HuH-7.5 (cell line): ENCODE data around the gene CARS2.

ENCODE experiments used
- DNase-seq: peaks from one replicate; pipeline ENCODE4 v3.0.0; 2011; ENCODE audit warnings: low spot score

CARS2 gene

GRCh38 chr13:110652231-110652730 is 53.6 kb downstream of the CARS2 start:
- no peak for DNase-seq

DNA sequence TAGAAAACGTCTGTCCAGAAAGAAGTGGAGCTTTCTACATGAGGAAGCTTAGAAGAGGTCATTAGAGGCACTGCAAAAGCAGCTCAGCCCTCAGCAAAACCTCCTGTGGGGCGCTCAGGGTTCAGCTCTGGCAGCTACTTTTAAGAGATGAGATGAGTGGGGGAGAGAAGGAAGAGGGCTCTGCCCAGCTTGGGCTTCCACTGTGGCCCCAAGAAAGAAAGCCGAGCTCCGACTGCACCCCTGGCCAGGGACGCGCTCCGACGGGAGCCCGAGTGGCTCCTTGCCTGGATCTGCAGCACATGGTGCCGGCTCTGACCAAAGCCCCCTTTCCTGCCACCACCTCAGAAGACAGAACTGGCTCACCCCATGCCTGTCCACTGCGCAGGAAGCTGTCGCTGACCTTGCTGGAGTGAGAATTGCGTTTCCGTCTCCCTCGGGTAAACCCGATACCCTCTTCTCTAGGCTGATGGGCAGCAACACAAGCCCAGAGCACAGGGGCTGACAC is 54.1 kb downstream of the CARS2 start:
- DNase-seq, result no peak

DNA sequence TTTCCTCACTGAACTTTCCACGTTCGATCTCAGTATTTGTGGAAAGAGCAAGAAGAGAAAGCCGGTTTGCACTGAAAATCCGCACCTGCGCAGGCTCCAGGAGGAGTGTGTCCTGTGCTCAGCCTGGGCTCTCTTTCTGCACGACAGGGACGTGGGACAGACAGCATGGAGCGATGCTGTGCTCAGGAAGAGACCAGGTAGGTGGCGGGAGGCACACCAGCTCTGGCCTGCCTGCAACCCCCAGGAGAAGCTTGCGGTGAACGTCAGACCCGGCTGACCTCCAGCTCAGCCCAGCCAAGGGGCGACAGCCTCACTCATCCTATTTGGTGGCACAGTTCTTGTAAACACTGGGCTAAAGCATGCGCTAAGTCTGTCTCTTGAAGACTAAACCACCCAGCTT is 54.6 kb downstream of the CARS2 start:
- no peak for DNase-seq

DNA sequence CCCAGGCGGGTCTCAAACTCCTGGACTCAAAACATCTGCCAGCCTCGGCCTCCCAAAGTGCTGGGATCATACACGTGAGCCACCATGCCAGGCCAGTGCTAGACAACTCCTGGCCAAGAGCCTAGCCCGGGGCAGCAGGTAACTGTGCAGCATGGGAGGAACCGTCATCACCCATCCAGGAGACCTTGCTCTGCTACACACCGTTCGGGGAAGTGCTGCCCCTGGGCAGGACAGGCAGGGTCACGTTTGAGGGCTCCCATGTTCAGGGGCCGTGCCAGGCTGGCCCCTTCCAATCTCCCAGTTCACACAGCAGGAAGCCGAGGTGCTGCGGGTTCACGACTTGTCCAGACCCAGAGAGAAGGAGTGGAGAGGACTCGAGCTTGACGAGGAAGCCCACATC is 55.5 kb downstream of the CARS2 start:
- DNase-seq, result no peak

DNA sequence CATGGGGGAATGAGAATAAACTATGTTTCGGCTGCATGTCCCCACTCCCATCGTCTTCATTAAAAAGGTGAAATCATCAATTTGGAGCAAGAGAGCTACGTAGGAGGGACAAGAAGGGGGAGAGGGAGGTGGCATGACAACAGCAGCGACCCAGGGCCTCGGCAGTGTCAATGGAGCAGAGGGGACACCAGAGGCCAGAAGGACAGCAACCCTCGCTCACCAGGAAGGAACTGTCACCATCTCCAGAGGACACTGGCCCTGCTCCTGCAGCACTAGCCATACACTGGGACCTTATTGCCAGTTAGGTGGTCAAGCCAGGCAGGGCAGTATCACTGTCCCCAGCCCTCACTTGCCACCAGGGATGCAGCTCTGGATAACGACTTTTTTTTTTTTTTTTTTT is 56.4 kb downstream of the CARS2 start:
- no peak for DNase-seq

DNA sequence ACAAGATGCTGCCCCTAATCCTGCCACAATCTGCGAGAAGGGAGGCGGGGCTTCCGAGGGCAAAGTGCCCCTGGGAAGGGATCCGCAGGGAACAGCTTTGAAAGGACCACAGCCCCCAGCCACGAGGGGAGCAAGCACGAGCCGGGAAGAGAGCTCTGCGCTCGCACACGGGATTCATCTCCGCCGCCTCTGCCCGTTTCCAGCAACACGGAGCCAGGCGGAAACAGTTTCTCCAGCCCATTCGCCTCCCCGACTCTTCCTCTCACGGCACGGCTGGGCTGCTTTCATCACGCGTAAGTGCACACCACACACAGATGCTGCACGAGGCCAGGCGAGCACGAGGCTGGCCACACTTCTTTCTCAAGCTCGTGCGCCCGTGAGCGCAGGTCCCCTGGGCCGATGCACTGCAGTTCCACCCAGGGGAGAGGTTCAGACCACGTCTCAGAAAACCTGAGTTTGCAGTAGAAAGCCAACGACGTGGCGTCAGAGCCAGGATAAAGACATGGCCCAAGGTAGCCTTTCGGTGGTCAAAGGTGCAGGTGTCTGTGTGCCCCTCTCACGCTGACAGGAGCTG is 57.0 kb downstream of the CARS2 start:
- no peak for DNase-seq

GRCh38 chr13:110648146-110648819 is 57.6 kb downstream of the CARS2 start:
- DNase-seq, result no peak

GRCh38 chr13:110647365-110647737 is 58.6 kb downstream of the CARS2 start:
- no peak for DNase-seq

- DNase-seq, result no peak
These were observed 59.2 kb downstream of the CARS2 start for GRCh38 chr13:110646442-110647364.

DNA sequence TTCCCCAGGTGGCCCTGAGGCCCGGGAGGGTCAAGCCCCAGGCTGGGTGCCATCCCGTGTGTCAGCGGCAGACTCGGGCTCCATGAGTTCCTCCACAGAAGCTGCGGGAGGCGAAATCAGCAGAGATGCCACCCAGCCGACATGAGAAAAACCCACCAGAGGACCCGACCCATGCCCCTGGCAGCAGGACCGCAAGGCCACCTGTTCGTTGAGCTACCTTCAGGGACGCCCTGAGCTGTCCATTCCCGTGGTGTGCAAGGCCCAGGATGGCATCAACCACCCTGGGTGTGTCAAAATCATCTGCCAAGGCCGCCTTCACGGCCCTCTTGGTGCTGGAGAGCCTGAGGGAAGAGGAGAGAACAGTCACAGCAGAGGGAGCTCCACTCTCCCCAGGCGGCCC is 60.2 kb downstream of the CARS2 start:
- no peak for DNase-seq

DNA sequence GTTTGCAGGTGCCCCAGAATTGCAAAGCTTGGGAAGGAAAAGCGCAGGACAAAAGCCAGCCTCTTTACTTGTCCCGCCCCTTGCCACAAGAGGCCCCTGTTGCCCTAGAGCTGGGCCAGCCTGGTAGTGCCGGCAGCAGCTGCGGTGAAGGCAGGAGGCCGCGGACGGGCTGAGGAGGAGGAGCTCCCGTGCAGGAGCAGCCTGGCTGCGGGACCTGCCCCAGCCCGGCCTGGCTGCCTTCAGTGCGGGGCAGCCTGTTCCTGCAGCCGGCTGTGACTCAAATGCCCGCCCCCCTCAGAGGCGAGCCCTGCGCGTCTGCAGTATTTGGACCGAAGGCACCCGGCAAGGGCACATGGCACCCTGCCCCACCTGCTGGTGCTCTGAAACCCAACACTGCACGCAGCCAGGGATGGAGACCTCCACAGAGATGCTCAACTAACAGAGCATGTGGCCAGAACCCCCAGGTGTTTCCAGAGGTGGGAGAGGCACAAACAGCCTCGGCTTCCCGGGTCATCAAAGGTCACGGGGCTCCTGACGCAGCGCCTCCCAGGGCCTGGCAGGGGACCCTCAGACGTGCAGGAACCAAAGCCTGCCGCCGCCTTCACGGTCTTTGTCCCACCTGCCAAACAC is 60.9 kb downstream of the CARS2 start:
- no peak for DNase-seq

DNA sequence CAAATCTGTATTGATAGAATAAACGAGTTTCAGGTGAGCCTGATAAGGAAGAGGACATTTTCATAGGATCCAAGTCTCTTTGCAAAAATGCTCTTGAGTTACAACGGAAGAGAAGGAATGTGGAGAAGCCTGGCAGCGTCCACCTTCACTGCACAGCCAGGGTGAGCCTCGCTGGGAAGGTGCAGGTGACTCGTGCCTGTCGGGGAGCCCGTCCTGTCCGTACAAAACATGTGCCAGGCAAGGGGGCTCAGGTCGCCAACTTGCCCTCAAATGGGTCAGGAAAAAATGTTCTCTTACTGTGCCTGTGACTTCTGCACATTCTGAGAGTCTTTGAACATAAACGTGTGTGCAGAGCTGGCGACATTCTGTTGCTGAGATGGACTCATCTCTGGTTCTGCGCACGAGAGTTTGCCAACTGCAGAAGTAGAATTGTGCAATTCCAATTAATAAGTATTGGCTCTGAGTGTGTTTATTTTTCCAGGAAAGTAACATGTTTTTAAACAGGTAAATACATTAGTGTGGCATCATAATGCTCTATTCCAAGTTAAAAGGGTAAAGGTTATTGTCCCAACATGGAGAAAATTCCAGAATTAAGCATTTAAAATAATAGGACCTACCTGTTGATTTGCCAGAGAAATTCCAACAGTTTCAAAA is 62.0 kb downstream of the CARS2 start:
- no peak for DNase-seq

GRCh38 chr13:110643324-110643723 is 62.6 kb downstream of the CARS2 start:
- no peak for DNase-seq

DNA sequence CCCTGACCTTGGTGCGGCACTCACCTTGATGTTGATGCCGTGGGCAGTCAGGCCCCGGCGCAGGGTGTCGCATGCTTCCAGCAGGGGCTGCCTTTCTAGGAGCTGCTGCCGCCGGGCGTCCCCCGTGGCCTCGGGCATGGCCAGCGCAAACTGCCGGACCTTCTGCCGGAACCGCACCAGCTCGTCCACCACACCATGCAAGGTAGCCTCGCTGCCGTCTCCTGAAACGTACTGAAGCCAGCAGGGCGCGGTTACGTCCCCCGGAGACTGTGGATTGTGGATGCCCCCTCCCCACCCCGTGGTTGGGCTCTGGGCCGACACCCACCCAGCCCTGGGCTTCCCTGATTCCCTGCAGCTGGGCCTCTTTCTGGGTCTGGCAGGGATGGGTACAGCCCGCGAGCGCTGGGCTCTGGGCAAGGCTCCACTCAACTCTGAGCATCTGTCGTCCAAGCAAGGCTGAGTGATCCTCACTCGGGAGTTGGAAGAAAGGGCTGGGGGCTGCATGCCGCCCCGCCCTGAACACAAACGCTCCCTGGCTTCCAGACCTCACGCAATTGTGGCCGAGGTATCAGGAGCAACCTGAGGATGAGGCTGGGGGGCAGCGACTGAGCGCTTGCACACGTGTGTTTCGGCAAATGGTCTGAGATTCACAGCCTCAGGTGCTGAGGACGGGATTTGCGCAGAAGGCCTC is 63.5 kb downstream of the CARS2 start:
- no peak for DNase-seq

GRCh38 chr13:110641055-110642015 is 64.6 kb downstream of the CARS2 start:
- no peak for DNase-seq

DNA sequence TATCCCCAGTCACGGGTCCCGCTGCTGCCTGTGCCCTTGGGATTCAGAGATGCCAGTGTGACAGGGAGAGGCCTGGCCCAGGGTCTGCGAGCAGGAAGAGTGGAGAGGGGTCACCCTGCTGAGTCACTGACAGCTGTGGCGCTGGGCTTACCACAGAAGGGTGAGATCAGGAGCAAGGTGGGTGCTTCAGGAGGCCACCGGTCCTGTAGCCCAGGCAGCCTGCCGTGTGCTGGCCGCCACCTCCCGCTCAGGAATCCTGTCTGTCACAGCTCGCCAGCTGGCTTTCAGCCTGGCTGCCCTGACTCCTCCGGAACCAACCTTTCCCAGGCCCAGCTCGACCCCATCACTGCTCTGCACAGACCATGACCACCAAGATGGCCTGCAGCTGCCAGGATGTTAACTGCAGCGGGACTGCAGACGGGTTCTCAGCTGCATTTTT is 65.3 kb downstream of the CARS2 start:
- DNase-seq, result no peak

DNA sequence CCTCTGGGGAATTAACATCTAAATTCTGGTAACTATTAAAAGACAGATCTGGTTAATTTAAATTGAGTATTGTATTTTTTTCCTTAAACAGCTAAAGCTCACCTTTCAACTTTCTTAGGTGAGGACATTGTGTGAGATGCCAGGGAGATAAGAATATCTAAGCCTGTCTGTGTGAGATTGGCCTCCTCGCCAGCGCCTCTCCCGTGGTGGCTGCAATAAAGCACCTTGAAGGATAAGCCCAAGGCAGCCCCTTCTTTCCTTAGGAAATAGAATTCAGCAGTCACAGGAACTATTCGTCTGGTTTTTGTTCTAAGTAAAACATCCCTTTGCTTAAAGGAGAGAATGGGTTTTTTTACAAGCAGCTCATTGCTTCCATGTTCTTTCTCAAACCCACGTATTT is 66.0 kb downstream of the CARS2 start:
- no peak for DNase-seq

GRCh38 chr13:110638814-110639806 is 66.8 kb downstream of the CARS2 start:
- DNase-seq, result no peak

DNA sequence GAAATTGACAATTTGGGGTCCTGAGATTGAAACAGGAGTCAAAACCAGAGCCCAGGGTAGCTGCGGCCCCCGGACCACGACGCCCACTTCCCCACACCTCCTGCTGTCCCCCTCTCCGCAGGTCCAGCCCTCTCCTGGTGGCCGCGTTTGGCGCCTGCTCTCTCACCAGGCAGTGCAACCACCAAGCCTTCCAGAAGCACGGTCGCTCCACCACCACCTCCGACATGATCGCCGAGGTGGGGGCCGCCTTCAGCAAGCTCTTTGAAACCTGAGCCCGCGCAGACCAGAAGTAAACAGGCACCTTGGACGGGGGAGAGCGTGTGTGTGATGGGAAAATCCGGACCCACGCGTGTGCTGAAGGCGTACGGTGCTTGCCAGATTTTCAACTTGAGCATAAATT is 67.7 kb downstream of the CARS2 start:
- DNase-seq, result no peak
